HG03064 (cell line): ENCODE results near the gene BMP10.

Experiments
- ATAC-seq: cut with Tn5 transposase; IDR thresholded peaks from one replicate; pipeline ENCODE4 v1.9.1; 2021; ENCODE audit warnings: low read depth; ENCODE audit not compliant: unreplicated experiment

The BMP10 gene

GRCh38 chr2:68824831-68825230, 46.4 kb downstream of the BMP10 start:
- no peak for ATAC-seq

- ATAC-seq = no peak
Measured at GRCh38 chr2:68822207-68822872, 48.9 kb downstream of the BMP10 start.

- no peak for ATAC-seq
Measured at GRCh38 chr2:68819556-68819955, 51.6 kb downstream of the BMP10 start.

- no peak for ATAC-seq
Measured at GRCh38 chr2:68817306-68817705, 53.9 kb downstream of the BMP10 start.
